HG02759 (cell line): ENCODE results near the gene PKD2L1.
"Not testable (repeated sequence)": the region's sequence is repeated elsewhere in the genome, so short reads cannot be mapped to it uniquely, and the experiment has no call there.

Experiments used
- ATAC-seq: cut with Tn5 transposase; IDR thresholded peaks from one replicate; pipeline ENCODE4 v1.9.1; 2021; ENCODE audit warnings: mild to moderate bottlenecking, moderate library complexity; ENCODE audit not compliant: unreplicated experiment

The PKD2L1 gene

GRCh38 chr10:100330079-100330478 lies at the start of gene PKD2L1:
TSS of gene PKD2L1 (minus strand) at chr10:100330228. CDS start at chr10:100330103, 125 bp downstream.
- ATAC-seq: no peak

- peak; percentile 27 for ATAC-seq
Observed at GRCh38 chr10:100377830-100378229, 47.8 kb upstream of the PKD2L1 start.

GRCh38 chr10:100376656-100377055 lies 46.6 kb upstream of the PKD2L1 start:
- ATAC-seq: not testable (repeated sequence)

DNA sequence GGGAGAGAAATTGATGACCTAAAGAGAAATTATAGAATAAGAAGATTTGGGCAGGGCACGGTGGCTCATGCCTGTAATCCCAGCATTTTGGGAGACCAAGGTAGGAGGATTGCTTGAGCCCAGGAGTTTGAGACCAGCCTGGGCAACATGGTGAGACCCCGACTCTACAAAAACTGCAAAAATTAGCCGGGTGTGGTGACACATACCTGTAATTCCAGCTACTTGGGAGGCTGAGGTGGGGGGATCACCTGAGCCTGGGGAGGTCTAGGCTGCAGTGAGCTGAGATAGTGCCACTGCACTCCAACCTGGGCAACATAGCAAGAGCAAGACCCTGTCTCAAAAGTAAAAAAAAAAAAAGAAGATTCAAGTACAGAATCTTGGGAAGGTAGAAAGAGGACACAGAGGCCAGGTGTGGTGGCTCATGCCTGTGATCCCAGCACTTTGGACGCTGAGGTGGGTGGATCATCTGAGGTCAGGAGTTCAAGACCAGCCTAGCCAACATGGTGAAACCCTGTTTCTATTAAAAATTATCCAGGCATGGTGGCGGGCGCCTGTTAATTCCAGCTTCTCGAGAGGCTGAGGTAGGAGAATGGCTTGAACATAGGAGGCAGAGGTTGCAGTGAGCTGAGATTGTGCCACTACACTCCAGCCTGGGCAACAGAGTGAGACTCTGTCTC lies 44.8 kb upstream of the PKD2L1 start:
- ATAC-seq: not testable (repeated sequence)

- ATAC-seq: no peak
Observed at GRCh38 chr10:100374200-100374655, 44.2 kb upstream of the PKD2L1 start.

- ATAC-seq: peak; percentile 92
Observed at GRCh38 chr10:100373298-100374199, 43.5 kb upstream of the PKD2L1 start.

GRCh38 chr10:100372415-100373297 lies 42.6 kb upstream of the PKD2L1 start:
- ATAC-seq: no peak

- ATAC-seq: no peak
Observed at GRCh38 chr10:100371482-100372027, 41.5 kb upstream of the PKD2L1 start.

- no peak for ATAC-seq
Observed at GRCh38 chr10:100370714-100371481, 40.9 kb upstream of the PKD2L1 start.

- ATAC-seq: no peak
Observed at GRCh38 chr10:100368721-100369120, 38.7 kb upstream of the PKD2L1 start.

DNA sequence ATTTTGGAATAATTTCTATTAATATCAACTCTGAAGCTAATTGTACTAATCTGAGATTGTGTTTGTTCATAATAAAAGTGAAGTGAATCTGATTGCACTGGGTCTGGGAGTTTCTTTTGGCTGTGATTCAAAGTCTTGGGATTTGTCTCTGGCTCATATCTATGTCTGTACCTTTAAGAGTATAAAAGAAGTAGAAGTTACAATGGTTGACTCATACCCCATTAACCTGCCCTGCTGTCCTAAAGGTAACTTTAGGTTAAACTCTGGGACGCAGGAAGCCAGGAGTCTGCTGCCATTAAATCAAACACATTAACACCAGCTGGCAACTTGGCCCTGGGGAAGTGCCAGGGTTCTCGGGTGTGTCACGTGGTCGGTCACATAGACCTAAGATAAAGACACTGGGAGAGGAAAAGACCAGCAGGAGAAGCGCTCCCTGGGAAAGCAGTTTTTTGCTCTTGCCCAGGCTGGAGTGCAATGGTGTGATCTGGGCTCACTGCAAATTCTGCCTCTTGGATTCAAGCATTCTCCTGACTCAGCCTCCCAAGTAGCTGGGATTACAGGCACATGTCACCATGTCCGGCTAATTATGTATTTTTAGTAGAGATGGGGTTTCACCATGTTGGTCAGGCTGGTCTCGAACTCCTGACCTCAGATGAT lies 34.8 kb upstream of the PKD2L1 start:
- no peak for ATAC-seq

GRCh38 chr10:100364175-100364574 lies 34.1 kb upstream of the PKD2L1 start:
- ATAC-seq: no peak

DNA sequence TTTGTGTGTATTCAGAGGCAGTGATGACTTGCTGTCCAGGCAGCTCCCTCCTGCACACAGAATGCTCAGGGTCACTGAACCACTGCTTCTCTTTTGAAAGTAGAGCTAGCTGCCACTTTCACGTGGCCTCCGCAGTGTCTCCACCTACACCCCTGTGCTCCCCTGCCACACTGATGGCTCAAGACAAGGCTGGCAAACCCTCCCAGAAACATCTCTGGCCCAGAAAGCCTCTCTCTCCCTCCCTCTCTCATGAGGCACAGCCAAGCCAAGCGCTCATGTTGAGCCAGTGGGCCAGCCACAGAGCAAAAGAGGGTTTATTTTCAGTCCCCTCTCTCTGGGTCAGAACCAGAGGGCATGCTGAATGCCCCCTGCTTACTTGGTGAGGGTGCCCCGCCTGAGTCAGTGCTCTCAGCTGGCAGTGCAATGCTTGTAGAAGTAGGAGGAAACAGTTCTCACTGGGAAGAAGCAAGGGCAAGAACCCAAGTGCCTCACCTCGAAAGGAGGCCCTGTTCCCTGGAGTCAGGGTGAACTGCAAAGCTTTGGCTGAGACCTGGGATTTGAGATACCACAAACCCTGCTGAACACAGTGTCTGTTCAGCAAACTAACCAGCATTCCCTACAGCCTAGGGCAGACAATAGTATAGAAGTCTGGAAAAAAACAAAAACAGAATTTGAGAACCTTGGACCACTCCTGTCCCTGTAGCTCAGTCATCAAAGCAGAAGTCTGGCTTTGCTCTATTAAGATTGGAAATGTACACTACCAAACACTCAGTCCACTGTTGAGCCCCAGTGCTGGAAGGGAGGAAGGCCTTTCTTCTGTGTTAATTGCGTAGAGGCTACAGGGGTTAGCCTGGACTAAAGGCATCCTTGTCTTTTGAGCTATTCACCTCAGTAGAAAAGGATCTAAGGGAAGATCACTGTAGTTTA lies 32.8 kb upstream of the PKD2L1 start:
- no peak for ATAC-seq

DNA sequence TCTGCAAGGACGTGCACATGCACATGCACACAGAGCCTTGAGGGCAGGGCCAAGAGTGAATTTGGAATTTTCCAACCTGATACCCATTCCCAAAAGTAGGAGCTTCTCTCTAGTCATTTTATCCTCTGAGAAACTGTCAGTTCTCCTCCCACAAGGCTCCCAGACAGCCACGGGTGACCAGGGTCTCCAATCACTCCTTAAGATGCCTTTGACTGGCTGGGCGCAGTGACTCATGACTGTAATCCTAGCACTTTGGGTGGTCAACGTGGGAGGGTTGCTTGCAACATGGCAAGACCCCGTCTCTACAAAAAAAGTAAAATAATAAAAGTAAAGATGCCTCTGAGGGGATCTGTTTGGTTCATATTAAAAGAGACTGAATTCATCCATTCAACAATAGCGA lies 30.2 kb upstream of the PKD2L1 start:
- ATAC-seq: no peak

DNA sequence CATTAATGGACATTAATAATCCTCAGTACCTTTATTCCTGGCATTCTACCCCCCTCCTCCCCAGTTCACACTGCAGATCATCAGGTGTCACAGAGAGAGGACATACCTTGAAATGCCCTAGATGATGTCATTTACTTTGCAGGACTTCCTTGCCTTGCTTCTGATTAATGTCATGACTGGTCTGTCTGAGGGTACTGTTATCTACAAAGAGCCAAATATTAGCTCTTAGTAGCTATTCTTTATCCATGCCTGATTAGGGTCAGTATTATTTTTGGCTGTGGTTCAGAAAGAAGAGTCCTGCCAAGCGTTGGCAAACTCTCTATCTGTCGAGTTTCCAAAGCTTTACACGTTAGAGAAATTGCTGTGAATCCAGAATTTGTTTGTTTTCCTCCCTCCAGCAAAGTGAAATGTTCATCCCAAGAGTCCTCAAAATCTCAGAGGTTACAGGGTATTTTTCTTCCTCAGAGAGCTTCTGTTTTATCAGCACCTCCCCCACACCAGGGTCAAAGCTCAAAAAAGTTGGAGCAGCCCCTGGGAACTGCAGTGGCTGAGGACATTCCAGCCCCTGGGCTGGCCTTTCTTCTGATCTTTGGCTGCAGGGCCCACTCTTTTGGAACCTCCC lies 29.6 kb upstream of the PKD2L1 start:
- ATAC-seq: no peak

DNA sequence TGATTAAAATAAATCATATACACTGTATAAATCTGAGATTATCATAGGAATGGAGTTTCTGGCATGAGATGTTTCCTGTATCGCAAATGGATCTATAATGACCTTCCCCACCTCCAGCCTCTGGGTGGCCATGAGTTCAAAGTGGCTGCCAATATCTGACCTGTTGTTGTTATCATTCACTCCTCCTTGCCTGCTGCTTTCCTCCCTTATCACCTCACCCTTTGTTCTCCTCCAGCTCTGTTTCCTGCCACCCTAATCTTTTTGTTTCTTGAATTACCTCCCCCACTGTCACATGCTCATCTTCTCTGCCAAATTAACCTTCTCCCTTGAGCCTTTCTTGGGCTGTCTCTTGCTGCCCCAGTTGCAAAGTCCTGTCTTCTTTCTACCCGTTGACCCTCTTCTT lies 29.0 kb upstream of the PKD2L1 start:
- no peak for ATAC-seq

DNA sequence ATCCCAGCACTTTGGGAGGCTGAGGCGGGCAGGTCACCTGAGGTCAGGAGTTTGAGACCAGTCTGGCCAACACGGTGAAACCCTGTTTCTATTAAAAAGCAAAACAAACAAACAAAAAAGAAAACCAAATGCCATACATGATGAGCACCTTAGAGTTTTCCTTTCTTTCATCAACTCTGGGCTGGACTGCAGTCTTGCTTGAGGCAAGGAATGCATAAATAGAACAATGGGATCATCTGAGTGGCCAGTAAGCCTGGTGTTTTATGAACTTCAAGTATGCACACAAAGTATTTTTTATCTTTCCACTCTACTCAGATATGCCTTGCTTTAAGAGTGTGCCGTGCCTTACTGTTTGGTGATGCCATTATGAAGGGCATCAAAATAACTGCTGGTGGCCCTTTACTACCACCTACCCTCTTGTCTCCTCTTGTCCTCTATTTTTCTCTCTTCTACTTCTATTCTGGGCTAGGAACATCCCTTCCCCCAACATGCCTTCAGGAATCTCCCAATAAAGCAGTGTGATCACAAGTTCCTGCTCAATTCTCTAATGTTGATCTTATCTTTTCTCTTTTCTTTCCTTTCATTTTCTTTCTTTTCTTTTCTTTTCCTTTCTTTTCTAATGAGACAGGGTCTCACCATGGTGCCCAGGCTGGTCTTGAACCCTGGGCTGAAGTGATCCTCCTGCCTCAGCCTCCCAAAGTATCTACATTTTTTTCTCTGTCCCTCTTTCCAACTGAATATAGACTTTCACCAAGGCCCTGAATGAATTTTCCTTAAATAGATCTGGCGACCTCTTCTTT lies 27.2 kb upstream of the PKD2L1 start:
- ATAC-seq: no peak
